NCI-H748 treated with DMSO at 0.1 percent for 48 hours (cell line): ENCODE data around the gene DEK.
"Not testable (repeated sequence)": the region's sequence is repeated elsewhere in the genome, so short reads cannot be mapped to it uniquely, and the experiment has no call there.

Experiments used
- DNase-seq: peaks from one replicate; lab custom pipeline; 2025; lab: John Stamatoyannopoulos, UW

Gene DEK, protein sequence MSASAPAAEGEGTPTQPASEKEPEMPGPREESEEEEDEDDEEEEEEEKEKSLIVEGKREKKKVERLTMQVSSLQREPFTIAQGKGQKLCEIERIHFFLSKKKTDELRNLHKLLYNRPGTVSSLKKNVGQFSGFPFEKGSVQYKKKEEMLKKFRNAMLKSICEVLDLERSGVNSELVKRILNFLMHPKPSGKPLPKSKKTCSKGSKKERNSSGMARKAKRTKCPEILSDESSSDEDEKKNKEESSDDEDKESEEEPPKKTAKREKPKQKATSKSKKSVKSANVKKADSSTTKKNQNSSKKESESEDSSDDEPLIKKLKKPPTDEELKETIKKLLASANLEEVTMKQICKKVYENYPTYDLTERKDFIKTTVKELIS

DNA sequence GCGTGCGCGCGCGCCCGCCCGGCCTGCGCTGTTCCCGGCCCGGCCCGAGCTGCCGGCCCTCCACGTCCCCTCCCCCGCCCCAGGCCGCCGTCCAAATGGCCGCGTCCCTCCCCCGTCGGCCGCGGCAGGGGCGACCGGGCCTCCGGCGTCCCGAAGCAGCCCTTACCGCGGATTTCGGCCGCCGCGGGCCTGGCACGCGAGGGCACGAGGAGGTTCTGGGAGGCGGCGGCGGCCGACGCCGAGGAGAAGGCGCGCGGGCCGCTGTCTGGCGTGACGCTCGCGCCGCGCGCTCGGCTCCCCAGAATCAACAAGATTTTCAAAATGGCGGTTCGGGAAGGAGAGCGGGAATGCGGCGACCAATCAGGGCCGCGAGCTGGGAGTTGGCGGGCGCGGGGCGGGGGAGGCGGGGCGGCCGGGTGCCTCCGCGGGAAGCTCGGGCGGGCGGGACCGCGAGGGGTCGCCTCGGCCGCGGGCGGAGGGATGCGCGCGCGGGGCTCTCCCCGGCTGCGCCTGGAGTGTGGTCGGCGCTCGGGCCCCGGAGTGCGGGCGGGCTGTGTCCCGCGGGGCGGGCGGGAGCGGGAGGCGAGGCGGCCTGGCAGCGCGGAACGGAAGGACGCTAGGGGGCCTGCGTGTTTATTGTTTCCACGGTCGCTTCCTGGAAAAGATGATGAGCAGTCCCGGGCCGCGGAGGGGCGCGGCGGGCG lies at the start of gene DEK:
Gene DEK, minus strand, starts transcription at position 312 of the 704 bp plus-strand sequence. CDS start 543 bp downstream, outside the sequence.
- DNase-seq: peak; percentile 93

DNA sequence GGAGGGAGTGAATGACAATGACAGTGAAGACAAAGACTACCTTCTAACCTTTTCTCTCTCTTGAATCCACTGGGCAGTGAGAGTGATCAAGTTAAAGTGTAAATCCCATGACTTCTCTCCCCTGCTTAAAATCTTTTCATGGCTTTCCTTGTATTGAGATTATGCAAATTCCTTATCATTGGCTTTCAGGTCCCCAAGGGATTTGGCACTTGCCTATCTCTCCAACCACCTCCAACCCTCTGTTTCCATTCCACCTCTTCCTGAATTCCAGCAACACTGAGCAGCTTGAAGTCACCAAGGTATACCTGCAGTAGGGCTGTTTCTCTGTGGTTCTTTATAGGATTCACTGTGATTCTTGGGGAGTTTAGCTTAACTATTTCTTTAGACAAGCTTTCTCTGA lies 48.0 kb upstream of the DEK start:
- DNase-seq: no peak

DNA sequence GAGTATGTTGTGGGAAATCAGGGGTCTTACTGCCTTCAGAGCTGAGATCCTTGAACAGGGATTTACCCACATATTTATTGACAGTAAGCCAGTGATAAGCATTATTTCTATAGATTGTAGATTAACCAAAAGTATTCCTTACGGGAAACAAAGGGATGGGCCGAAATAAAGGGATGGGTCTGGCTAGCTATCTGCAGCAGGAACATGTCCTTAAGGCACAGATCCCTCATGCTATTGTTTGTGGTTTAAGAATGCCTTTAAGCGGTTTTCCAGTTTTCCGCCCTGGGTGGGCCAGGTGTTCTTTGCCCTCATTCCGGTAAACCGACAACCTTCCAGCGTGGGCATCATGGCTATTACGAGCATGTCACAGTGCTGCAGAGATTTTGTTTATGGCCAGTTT lies 45.7 kb upstream of the DEK start:
- DNase-seq: not testable (repeated sequence)

DNA sequence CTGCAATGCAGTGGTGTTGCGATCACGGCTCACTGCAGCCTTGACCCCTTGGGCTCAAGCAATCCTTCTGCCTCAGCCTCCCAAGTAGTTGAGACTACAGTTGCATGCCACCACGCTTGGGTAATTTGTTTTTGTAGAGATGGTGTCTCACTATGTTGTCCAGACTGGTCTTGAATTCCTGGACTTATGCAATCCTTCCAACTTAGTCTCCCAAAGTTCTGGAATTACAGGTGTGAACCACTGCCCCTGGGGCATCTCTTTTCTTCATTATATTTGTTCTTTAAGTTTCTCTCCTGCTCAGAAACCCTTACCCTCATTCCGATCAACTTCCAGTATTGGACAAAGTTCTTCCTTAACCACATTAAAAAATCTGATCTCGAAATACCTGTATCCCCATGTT lies 44.7 kb upstream of the DEK start:
- DNase-seq: no peak

DNA sequence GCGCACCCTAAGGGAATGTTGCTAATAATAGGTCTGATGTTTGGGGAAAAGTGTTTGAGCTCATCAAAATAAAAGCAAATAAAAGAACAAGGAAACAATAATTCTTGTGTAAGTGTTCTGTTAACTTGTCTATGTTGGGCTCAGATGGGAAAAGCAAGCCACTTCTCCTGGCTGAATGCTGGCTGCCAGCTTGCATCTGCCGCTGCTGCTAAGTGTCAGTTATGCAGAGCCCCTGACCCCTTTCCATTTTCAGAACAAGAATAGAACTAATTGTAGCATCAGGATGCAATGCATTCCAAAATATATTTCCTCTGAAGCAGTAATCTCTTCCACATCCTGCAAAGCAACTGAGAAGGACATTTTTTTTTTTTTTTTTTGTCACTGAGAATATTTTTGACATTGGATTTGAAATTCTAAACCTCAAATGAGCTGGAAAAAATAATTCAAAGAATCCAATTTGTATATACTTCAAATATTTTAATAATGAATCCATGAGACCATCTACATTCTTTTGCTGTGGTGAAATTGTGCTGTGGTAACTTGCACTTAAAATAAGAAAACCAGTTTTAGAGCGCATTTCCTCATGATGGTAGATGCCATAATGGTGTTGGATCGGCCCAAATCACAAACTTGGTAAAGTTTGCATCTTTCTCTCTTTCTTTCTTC lies 43.9 kb upstream of the DEK start:
- DNase-seq: no peak

DNA sequence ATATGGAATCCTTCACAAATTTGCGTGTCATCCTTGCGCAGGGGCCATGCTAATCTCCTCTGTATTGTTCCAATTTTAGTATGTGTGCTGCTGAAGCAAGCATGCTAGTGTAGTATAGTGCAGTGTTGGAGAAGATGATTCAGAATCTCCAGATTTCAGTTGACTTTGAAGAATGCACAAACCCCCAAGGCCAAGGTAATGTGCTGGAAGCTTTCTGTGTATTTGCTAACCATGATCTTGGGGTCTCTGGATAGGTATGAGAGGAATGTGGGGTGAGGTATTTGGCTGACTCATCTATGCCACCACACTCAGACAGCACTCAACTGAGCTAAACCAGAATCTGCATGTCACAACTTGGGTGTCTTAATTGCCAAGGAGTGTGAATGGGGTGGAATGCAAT lies 42.6 kb upstream of the DEK start:
- no peak for DNase-seq

DNA sequence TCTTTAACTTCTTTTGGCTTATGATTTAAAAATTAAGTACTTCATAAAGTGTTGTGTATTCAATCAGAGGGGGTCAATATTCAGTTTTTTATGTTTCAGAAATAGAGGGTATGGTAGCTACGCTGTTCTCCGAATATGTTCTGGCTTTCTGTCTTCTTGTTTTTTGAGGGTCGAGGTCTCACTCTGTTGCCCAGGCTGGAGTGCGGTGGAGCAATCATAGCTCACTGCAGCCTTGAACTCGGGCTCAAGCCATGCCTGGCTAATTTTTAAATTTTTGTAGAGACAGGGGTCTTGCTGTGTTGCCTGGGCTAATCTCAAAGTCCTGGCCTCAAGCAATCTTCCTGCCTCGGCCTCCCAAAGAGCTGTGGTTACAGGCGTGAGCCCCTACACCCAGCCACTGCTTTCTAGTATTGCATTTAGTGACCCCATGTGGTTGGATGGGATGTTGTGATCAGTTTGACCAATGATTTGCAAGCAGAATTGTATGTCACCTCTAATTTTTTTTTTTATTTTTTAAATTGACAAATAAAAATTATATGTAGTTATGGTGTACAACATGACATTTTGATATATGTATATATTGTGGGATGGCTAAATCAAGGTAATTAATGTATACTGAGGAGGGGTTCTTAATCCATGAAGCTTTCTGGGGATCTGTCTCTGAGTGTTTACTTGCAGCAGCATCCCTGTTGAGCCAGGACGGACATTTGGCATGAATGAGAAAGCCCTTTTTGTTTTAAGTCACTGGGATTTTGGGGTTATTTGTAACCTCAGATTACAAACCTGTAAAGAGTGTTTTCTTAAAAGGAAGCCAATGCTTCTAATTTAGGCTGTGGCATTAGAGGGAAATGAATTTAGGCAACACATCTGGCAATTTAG lies 38.5 kb upstream of the DEK start:
- DNase-seq: peak; percentile 20

DNA sequence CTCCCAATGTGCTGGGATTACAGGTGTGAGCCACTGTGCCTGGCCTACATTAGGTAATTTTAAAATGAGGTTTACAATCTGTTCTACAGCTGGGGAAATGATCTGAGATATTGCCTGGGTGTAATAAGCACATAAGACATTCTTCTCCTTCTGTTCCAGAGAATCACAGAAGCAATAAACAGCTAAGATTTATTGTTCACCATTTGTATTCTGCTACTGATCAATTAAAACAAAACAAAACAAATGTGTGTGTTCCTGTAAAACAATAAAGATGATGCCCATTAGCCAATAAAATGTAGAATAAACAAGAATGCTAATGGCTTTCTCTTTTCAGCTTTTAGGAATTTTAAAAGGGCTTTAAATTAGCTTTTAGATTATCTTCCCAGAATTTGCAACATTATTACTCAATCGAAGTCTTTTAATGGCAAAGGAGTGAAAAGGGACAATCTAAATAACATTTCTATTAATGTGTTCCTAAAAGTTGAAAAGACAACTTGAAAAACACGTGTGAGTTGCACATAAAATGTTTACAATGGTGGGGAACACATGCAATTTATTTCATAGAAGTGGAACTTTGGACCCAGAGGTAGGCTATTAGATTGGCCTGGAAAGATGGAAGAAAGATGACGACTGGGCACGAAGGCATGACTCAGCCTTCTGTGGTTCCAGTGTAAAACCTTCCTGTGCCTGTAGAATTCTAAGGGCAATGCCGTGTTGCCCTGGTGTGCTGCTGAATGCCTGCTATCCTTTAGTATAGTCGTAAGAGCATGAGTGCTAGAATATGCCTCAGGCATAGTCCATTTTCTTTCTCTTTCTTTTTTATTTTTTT lies 29.0 kb upstream of the DEK start:
- no peak for DNase-seq

DNA sequence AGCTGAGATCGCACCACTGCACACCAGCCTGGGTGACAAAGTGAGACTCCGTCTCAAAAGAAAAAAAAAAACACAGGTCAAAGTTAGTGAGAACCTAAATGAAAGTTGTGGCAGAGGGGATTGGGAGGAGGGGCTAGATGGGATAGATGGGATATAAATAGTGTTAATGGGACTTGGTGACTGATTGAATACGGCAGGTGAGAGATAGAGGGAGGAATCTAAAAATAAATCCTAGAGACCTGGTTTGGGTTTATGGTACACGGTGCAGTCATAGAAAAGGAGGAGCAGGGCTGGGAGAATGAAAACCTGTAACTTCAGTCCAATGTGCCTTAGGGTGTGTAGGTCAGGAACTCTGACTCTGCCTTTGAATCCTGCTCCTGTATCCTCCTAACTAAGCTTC lies 25.0 kb upstream of the DEK start:
- DNase-seq: no peak

DNA sequence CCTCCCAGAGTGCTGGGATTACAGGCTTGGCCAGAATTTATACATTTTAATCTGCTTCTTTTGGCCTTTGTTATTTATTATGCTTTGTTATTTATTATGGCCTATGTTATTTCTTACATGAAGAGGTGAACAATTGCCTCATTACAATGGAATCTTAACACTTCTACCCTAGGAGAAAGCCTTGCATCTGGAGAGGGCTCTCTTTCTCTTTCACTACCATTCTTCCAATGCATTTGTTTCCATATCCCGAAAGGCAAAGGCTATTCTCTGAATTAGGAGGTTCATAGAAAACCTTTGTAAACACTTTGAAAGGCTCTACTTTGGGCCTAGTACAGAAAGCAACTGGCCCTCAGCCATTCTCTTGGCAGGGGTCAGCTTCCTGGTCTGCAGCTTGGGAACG lies 19.9 kb upstream of the DEK start:
- DNase-seq: no peak

DNA sequence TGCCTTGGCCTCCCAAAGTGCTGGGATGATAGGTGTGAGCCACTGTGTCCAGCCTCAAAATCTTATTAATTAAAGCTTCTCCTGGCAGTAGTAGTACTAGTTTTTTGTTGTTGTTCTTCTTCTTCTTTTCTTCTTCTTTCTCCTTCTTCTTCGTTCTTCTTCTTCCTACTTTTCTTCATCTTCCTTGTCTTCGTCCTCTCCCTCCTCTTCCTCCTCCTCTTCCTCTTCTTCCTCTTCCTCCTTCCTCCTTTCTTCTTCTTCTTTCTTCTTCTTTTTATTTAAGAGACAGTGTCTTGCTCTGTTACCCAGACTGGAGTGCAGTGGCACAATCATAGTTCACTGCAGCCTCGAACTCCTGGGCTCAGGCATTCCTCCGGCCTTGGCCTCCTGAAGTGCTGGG lies 17.2 kb upstream of the DEK start:
- no peak for DNase-seq

DNA sequence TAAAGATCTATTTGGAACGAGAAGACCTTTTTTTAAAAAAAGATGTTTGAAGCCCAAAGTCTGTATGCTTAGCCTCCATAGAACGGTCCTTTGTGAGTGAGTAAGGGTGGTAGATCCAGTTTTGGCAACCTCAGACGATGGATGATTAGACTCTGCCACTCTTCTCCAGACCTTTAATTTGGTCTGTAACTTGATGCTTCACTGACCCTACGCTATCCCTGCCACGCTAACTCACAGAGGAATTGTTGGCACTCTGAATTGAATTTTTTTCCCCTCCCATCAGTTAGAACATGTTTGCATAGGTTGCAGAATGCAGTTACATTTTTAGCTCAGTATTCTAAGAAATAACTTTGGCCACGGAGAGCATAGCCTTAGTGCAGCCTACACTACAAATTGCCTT lies 15.8 kb upstream of the DEK start:
- DNase-seq: peak; percentile 90

DNA sequence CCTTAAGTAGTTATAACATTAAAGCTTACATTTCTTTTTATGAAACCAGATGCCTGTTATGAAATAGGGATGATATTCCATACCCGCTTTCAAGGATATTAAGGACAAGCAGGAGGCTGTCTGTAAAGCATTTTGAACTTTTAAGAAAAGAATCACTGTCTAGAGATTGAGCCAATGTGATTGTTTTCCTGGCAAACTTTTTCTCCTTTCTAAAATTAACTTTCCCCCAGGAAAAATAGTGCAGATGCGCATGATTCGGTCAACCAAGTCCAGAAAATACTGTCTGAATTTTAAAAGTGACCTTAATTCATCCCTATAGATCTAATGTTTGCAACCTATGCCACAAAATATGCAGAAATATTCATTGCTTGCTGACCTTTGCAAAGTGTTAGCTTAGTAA lies 15.1 kb upstream of the DEK start:
- DNase-seq: no peak

DNA sequence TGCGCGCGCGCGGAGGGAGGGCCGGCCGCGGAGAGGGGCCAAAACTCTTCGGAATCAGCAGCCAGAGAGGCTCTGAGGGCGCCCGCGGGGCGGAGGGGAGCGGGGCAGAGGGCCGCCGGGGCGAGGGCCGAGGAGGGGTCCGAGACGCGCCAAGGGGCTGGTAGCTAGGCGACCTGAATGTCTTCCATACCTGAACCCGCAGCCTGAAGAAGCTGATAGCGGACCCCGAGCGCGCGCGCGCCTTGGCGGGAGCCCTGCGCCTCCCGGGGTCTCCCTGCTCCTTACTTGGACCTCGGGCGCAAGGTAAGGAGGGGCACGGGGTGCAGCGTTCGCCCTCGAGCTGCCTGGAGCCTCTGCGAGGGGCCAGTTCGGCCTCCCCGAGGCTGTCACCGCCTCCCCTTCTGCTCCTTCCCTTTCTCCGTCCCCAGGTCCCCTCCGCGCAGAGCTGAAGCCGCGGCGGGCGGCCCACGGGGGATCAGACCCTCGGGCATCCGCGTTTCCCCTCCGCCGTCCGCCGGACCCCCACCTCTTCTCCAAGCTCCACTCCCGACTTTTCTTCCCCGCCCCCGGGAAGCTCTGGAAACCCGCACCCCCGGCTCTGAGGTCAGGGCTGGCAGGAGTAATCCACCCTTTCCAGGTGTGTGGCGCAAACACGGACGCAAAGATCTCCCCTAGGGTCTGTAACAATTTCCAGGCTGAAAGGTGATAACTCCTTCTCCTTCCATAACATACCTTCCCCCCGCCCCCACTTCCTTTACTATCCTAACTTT lies 13.1 kb upstream of the DEK start:
- DNase-seq: peak; percentile 37

DNA sequence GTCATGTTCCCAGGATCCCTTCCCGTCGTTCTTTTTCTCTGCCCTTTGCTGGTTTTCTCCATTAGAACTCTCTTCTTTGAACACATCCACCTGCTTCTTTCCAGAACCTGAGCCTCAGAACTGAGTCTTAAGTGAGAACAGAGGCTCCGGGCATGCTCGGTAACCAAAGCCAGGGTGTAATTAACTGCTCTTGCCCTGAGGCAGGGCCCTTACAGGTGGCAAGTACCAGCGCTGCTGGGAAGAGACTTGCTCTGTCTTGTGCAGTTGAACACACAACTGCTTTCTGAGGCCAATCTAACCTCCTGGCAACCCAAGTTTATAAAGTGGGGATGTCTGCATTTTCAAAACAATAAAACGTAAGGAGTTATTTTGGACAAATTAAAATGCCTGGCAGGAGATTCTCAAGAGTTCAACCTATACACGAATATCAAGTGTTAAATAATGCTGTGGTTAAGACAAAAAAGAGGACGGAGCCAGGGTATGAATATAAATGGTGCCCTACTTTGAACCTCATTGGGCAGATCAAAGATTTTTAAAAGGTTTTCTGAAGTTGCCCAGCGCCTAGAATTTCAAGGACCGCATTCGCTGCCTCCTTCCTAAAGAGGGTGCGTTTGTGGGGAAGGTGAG lies 12.4 kb upstream of the DEK start:
- peak; percentile 37 for DNase-seq

DNA sequence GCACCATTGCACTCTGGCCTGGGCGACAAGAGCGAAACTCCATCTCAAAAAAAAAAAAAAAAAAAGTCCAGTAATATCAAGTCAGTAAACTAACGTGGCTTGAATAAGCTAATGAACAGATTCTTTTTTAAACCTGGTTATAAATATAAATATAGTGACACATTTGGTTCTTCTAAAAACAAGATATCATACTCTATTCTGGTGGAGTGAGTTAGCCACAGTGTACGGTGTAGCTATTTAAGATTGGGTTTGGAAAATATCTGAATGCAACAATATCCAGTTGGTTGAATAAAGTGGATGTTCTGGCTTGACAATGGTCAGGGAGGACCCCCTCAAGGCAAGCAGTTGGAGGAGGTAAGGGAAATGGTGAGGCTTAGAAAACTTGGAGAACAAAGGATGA lies 5.9 kb upstream of the DEK start:
- no peak for DNase-seq

DNA sequence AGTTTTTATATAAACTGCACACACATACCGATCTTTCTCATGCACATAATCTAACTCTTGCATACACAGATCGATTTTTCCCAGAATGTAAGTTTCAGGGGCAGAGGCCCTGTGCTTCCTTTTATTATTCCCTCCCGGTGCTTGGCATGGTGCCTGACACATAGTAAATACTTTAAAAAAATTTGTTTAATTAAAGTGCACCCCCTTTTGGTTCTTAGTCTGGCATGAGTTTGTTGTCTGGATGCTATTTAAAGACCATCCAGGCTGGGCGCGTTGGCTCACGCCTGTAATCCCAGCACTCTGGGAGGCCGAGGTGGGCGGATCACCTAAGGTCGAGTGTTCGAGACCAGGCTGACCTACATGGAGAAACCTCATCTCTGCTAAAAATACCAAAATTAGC lies 5.4 kb upstream of the DEK start:
- no peak for DNase-seq

DNA sequence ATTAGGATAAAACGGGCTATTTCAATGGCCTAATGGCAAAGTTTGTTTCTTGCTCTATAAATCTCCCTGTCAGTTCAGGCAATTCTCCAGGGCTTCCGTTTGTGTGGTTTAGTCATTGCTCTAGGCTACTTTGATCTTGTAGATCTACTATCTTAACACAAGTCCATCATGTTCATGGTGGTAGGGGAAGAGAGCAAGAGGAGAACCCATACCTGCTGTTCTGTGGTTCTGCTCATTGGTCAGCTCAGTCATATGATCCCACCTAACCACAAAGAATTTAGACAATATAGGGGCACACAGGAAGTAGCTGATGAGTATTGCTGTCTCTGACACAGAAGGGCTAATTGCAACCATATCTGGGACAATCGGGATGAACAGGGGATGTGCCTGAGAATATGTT lies 4.9 kb upstream of the DEK start:
- no peak for DNase-seq

DNA sequence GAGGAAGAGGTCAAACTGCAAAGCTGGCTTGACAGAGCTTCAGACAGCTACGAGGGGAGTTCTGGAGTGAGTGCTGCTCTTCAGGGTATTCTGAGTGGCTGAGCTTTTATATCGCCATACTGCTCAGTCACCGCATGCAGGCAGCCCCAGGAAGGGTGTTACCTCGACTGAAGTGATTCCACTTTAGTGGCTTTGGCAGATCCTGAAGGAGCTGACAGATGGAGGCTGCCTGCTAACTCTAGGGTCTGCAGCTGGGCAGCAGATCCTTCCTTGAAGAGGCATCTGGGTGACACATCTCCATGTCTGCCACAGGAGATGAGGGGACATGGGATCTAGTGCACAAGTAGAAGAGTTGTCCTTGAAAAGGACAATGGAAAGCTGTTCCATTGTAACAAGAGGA lies 3.7 kb upstream of the DEK start:
- DNase-seq: no peak

DNA sequence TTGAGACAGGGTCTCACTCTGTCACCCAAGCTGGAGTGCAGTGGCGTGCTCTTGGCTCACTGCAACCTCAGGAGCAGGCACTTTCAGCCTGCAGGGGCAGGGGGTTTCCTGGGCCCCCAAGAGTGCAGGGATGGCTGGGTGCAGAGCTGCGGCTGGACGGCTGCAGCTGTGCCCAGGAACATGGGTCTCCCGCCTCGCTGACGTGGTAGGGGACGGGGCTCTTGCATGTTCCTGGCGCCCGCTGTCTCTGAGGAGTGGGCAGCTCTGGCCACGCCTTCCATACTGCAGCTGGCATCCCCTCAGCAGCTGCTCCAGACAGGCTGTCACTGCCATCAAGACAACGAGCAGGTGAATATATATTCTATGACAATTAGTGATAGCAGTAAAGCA lies 2.2 kb upstream of the DEK start:
- DNase-seq: no peak
